GM18519 (cell line): Measurements from ENCODE around the gene NCR1.
"Not testable (repeated sequence)": the region's sequence is repeated elsewhere in the genome, so short reads cannot be mapped to it uniquely, and the experiment has no call there.

Experiments
- ATAC-seq: cut with Tn5 transposase; IDR thresholded peaks from one replicate; pipeline ENCODE4 v1.9.1; 2021; ENCODE audit warnings: mild to moderate bottlenecking, moderate library complexity; ENCODE audit not compliant: unreplicated experiment, low FRiP score

NCR1 gene

DNA sequence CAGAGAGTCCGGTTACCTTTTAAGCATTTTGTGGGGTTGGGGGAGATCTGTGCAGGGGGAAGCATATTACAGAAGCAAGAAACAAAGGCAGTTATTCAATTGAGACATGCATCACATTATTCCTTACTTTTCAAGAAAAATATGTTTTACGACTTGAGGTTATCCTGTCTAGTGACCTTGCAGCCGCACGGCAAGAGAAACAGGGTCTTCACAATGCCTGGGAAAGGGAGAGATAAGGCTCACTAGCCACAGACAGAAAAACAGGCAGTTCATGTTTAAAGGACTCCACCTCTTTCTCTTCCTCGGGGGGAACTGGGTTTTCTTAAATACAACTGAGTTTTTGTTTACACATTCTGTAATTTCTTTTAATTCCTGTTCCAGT lies 536 bp upstream of the NCR1 start:
- no peak for ATAC-seq

DNA sequence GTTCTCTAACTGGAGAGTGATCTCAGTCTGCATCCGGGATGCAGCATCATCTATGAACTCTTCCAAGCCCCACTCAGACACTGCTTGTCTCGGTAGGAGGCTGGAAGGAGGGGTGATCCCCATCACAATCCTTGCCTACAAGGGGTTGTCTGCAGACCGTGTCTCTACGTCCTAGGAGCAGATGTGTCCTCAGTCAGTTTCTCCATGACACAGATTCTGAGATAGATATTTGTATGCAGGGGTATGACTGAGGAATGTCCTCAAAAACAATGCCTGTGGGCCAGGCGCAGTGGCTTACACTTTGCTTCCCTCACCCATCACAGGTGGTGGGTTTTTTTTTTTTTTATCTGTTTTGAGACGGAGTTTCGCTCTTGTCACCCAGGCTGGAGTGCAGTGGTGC lies 871 bp downstream of the NCR1 start:
- no peak for ATAC-seq

DNA sequence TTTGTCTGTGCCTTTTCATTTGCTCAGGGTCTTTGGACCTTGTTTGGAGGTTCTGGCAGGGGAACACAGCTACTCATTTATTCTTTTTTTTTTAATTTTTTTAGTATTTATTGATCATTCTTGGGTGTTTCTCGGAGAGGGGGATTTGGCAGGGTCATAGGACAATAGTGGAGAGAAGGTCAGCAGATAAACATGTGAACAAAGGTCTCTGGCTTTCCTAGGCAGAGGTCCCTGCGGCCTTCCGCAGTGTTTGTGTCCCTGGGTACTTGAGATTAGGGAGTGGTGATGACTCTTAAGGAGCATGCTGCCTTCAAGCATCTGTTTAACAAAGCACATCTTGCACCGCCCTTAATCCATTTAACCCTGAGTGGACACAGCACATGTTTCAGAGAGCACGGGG lies 2.0 kb downstream of the NCR1 start:
- not testable (repeated sequence) for ATAC-seq

DNA sequence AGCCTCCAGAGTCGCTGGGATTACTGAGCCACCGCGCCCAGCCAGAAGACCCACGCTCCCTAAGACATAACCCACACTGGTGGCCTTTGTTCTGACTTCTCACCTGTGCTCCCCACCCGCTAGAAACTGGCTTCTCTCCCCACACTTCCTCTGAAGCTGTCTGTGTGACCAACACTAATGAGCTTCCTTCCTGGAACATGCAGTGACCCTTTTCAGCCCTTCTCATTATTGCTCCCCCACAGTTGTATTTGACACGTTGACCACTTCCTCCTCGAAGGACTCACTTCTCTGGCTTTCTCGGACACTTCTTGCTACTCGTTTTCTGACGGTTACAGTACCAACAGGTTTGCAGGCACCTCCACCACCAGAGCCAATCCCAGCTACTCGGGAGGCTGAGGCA lies 10.9 kb downstream of the NCR1 start:
- ATAC-seq, result no peak

DNA sequence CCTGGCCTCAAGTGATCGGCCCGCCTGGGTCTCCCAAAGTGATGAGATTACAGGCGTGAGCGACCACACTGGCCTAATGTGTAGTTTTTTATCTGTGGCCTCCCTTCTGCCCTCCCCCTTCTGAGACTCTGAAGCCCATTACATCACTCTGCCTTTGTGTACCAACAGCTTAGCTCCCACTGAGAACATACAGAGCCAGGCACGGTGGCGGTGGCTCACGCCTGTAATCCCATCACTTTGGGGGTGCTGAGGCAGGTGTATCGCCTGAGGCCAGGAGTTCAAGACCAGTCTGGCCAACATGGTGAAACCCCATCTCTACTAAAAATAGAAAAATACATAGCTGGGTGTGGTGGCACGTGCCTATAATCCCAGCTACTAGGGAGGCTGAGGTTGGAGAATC lies 12.6 kb downstream of the NCR1 start:
- no peak for ATAC-seq

DNA sequence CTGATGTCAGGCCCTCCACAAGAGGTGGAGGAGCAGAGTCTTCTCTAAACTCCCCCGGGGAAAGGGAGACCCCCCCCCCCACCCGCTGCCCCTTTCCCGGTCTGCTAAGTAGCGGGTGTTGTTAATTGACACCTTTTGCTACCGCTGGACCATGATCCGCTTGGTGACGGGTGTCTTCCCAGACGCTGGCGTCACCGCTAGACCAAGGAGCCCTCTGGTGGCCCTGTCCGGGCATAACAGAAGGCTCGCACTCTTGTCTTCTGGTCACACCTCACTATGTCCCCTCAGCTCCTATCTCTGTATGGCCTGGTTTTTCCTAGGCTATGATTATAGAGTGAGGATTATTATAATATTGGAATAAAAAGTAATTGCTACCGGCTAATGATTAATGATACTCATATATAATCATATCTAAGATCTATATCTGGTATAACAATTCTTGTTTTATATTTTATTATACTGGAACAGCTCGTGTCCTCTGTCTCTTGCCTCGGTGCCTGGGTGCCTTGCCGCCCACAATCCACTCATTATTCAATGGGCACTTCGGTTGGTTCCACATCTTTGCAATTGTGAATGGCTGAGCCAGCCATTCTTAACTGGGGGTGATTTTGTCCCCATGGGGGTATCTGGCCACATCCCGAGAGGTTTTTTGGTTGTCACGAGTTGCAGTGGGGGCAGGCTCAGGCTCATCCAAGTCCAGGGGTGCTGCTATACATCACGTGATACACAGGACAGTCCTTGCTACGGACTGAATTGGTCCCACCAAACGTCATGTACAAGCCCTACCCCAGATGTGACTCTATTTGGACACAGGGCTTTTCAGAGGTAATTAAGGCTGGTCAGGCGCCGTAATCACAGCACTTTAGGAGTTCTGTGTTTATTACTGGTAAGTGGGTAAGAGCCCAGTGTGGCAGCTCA lies 14.0 kb downstream of the NCR1 start:
- not testable (repeated sequence) for ATAC-seq

DNA sequence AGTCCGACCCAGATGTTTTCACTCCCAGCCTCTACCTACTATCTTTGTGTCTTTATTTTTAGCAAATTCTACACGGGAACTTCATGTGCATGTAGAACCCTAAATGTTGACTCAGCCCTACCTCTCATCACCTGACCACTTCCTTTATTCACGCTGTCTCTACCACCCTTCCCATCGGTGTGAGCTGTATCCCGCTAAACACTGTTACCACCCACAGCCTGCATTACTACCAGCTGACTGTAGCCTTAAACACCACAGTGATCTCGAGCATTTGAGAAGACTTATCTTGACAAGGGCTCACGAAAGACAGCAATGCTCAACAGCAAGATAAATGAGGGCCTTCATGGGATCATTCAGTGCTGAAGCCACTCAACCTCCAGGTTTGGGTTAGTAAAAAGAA lies 15.1 kb downstream of the NCR1 start:
- ATAC-seq, result no peak

DNA sequence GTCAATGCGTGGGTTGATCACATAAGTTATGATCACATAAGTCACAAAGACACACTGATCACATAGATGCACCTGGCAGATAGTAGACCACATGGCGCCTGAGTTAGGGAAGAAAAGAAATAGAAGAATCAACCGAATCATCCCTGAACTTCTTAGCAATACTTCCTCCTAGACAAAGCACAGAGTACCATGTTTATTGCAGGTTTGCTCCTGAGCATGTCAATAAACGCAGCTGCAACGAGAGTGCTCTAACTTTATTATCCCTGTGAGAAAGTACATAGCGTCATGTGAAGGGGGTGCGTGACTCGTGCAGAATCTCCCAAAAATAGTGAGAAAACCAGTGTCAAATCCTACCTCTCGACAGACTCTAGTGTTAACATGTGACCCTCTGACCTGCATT lies 17.3 kb downstream of the NCR1 start:
- ATAC-seq, result no peak

DNA sequence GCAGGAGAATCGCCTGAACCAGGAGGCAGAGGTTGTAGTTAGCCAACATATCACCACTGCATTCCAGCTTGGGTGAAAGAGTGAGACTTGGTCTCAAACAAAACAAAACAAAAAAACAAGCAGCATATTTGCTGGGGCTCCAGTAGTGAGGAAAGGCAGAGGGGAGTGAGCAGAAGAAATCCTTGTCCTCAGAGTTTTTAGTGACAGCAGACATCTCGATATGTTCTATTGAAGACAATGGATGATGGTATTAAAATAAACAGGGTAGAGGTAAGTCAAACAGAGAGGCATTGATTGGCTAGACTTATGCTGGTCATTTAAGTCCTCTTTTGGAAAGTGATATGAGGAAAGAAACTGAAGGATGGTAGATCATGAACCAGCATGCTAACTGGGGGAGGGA lies 22.4 kb downstream of the NCR1 start:
- ATAC-seq, result no peak

DNA sequence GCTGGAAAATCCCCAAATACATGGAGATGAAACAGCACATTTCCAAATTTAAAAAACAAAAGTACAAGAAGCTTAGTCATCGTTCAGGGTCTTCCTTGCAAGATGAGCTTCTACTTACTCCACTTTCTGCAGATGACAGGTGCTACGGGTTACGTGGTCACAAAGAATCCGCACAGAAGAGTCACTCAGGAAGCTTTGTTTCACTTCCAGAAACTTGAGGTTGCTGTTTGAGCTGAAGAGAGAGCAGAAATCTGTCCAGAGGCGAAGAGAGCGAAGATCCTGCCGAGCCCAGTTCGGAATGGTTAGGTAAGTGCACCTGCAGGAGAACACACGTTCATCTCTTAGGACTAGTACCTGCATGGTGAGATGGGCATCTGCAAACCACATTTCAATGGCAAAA lies 32.0 kb downstream of the NCR1 start:
- no peak for ATAC-seq

DNA sequence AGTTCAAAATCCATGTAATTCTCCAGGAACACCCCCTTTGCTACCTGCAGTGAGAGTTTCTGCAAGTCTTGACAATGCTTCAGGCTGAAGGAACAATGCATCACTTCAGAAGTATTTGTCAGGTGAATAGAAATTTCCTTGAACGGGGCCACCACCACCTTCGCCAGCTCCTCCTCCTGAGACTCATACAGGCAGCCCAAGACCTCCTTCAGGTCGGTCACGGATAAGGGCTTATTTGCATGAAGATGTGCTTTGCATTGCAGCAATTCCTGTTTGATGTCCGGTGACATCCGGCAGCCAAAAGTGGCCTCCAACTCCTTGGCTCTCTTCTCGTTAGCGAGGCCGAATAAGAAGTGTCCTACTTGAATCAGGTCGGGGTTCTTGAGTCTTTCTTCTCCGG lies 33.0 kb downstream of the NCR1 start:
- no peak for ATAC-seq

DNA sequence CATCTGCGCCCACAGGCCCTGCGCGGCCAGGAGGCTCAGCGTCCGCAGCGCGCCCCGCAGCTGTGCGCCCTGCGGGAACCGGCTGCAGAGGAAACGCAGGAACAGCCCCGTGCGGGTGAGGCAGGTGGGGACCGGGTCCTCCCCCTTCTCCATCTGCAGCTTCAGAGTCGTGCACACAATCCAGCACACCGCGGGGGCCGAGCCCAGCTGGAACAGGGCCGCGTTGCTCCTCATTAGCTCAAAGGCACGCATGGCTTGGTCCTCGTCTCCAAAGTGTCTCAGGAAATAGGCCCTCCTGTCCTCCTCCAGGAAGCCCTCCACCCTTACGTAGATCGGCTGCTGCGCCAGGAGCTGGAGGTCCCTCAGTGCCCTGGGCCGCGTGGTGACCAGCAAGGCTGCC lies 33.6 kb downstream of the NCR1 start:
- not testable (repeated sequence) for ATAC-seq

DNA sequence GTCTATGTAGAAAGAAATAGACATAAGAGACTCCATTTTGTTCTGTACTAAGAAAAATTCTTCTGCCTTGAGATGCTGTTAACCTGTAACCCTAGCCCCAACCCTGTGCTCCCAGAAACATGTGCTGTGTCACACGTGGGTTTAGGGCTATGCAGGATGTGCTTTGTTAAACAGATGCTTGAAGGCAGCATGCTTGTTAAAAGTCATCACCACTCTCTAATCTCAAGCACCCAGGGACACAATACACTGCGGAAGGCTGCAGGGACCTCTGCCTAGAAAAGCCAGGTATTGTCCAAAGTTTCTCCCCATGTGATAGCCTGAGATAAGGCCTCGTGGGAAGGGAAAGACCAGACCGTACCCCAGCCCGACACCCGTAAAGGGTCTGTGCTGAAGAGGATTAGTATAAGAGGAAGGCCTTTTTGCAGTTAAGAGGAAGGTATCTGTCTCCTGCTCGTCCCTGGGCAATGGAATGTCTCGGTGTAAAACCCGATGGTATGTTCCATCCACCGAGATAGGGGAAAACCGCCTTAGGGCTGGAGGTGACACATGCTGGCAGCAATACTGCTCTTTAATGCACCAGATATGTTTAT lies 37.9 kb downstream of the NCR1 start:
- not testable (repeated sequence) for ATAC-seq

DNA sequence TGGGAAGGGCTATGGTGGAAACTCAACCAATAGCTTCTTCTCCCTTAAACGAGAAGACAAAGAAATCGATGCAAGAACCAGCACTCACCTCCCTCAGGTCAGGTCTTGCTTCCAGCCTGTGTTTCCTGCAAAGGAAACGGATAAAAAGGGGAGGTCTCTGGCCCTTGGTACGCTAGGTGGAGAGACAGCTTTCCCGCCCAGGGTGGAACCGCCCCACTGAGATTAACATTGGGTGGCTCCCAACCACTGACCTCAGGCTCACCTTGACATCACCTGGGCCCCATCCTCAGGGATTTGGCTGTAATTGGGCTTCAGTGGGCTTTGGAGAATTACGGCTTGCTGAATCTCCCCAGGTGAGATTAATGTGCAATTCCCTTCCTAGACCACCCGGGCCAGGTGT lies 41.4 kb downstream of the NCR1 start, which contains the start of gene NLRP7:
TSS of gene NLRP7 (minus strand) at position 150 of the 400 bp plus-strand sequence.
- no peak for ATAC-seq

DNA sequence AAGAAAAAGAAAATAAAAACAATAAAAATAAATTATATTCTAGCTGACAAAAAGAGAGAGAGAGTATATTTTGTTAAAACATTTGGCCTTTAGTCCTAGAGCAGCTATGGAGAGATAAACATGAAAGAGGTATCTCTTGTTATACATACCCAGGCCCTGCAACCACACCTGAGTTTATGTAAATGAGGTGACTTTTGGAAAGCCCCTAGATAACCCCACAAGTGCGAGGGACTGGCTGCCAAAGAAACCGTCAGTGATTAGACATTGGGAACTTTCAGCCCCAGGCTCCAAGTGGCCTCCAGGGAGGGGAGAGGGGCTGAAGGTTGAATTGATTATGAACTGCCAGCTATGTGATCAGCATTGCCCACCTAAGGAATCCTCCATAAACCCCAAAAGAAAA lies 43.5 kb downstream of the NCR1 start:
- no peak for ATAC-seq

DNA sequence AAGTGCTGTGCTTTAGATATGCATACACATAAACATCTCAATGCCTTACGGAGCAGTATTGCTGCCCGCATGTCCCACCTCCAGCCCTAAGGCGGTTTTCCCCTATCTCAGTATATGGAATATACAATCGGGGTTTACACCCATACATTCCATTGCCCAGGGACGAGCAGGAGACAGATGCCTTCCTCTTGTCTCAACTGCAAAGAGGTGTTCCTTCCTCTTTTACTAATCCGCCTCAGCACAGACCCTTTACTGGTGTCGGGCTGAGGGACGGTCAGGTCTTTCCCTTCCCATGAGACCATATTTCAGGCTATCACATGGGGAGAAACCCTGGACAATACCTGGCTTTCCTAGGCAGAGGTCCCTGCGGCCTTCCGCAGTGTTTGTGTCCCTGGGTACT lies 44.6 kb downstream of the NCR1 start:
- ATAC-seq, result not testable (repeated sequence)

DNA sequence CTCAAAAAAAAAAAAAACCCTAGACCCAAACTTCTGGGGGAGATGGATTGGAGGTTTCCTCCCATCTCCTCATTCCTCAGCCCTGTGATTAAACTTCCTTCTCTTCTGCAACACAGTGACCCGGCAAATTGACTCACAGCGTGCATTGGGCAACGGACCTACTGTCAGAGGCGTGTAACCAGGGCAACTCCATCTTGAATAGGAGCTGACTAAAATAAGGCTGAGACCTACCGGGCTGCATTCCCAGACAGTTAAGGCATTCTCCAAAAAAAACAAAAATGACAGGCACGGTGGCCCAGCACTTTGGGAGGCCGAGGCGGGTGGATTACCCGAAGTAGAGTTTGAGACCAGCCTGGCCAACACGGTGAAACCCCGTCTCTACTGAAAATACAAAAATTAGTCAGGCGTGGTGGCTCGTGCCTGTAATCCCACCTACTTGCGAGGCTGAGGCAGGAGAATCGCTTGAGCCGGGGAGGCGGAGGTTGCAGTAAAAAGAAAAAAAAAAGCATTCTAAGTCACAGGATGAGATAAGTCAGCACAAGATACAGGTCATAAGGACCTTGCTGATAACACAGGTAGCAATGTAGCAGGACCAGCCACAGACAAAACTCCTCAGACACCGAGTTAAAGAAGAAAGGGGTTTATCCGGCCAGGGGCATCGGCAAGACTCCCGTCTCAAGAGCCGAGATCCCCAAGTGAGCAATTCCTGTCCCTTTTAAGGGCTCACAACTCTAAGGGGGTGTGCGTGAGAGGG lies 46.8 kb downstream of the NCR1 start:
- ATAC-seq, result no peak

DNA sequence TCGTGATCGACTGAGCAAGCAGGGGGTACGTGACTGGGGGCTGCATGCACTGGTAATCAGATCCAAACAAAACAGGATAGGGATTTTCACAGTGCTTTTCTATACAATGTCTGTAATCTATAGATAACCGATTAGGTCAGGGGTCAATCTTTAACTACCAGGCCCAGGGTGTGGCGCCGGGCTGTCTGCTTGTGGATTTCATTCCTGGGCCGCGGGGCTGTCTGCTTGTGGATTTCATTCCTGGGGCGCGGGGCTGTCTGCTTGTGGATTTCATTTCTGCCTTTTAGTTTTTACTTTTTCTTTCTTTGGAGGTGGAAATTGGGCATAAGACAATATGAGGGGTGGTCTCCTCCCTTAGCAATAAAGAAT lies 47.4 kb downstream of the NCR1 start:
- not testable (repeated sequence) for ATAC-seq

DNA sequence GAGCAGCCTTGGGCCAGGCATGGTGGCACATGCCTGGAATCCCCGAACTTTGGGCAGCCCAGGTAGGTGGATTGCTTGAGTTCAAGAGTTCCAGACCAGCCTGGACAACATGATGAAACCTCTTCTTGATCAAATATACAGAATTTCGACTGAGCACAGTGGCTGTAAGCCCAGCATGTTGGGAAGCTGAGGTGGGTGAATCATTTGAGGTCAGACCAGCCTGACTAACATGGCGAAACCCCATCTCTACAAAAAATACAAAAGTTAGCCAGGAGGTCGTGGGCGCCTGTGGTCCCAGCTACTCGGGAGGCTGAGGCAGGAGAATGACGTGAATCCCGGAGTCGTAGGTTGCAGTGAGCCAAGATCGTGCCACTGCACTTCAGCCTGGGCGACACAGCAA lies 49.4 kb downstream of the NCR1 start:
- ATAC-seq, result no peak

DNA sequence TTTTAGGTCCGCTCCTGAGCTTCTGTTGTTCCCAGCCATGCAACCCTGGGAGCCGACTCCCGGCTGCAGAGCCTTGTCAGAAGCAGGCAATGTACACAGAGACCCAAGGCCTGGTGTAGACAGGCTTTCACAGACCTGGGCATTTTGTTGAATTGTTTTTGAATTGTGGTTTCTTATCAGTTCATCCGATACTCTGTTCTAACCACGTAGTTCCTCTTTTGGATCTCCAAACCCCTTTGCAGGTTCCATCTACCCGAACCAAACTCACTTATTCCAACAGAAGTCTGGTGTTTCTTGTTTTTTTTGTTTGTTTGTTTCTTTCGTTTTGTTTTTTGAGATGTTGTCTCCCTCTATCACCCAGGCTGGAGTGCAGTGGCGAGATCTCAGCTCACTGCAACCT lies 53.9 kb downstream of the NCR1 start:
- ATAC-seq, result no peak
